Activated CD4-positive, alpha-beta T cell treated with anti-CD3 and anti-CD28 coated beads, Interleukin-2, amount 50 U/mL, for 1 hour (primary cell): Measurements from ENCODE around the gene KCNC1.

Source experiments
- DNase-seq: peaks from one replicate; pipeline ENCODE4 v3.0.0-alpha.2; 2020

KCNC1 gene

DNA sequence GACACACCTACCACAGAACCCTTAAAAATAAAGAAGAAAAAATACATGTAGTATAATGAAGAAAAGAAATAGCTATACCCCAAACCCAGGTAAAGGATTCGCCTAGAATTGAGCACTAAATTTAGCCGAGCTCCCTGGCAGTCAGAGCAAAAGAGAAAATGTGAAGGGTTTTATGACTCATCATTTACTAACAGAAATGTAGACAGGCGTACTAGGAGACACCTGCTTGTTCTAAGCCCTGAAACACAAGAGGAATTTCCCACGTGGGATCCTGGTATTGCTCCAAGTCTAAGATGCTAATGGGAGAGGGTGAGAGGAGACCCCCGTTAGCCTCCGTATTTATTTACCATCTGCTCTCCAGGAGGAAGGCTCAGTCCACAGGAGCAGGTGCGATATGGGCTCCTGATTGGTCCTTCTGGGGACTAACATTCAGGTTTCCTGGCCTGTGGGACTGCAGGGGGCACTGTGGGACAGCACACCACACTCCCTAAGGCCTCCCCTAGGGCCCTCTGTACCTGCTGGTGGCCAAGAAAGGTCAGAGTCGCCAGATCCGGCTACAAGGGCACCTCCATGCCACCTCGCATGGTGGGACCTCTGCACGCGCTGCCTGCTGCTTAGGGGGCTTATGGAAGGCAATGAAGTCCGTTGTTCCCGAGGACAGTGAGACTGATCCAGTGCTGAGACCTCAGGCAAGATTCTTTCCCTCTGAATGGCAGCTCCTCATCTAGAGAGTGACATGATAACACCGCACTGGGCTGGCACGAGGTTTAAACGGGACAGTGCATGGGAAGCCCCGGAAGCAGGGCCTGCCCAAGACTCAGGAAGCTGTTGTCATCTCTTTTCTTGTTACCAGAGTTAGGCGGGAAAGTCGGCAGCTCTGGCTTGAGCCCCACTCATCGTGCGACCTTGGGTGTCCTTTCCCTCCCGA, 25.8 kb downstream of the KCNC1 start:
- no peak for DNase-seq

GRCh38 chr11:17762309-17762974, 27.9 kb downstream of the KCNC1 start:
- no peak for DNase-seq

DNA sequence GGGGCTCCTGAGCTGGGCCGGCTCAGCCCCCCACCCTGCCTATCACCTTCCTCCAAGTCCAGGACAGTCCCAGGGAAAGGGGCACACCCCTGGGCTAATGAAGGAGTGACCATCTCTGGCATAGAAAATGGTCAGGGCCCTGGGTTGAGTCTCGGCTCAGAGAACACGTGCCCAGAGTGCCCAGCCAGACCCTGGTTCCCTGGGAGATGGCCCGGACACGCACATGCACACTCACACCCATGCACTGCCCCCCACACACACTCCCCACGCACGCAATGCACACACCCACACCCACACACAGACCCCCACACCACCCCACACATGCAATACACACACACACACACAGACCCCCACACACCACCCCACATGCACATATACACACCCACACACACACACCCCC, 28.7 kb downstream of the KCNC1 start:
- DNase-seq: no peak

DNA sequence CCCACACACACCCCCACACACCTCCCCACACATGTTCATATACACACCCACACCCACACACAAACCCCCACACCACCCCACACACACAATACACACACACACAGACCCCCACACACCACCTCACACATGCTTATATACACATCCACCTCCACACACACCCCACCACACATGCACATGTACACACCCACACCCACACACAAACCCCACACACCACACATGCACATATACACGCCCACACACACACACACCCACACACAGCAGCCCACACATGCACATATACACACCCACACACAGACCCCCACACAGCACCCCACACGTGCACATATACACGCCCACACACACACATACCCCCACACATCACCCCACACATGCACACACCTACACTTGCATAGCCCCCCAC, 29.1 kb downstream of the KCNC1 start:
- DNase-seq: no peak

GRCh38 chr11:17764446-17765218, 30.1 kb downstream of the KCNC1 start:
- DNase-seq: no peak

- DNase-seq: no peak
Observed at GRCh38 chr11:17765356-17766072, 30.9 kb downstream of the KCNC1 start.

GRCh38 chr11:17766073-17766359, 31.4 kb downstream of the KCNC1 start:
- no peak for DNase-seq

- DNase-seq: no peak
Observed at GRCh38 chr11:17766590-17766989, 32.0 kb downstream of the KCNC1 start.

DNA sequence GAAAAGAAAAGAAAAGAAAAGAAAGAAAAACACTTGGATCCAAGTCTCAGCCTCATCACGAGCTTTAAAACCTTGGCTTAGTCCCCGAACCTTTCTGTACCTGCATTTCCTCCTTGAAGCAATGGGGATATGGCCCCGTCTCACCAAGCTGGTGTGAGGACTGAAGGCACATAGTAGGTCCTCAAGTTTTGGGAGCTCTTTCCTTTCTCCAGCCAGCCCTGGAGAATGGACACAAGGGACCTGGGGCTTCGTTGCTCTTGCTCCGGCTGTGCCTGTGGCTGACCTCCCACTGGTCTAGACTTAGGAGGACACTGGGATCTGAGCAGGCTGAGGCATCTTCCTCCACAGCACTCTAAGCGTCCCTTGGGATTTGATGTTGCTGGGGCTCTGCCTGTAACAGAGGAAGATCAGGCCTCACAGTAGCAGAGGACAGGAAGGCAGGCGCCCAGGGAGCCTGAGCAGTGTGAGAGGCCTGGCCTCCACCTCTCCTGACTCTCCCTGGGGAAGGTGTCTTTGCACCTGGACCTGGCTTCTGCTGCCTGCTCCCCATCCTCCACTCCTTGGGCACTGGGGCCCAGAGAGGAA, 32.8 kb downstream of the KCNC1 start:
- no peak for DNase-seq

GRCh38 chr11:17767914-17768313, 33.3 kb downstream of the KCNC1 start:
- no peak for DNase-seq

DNA sequence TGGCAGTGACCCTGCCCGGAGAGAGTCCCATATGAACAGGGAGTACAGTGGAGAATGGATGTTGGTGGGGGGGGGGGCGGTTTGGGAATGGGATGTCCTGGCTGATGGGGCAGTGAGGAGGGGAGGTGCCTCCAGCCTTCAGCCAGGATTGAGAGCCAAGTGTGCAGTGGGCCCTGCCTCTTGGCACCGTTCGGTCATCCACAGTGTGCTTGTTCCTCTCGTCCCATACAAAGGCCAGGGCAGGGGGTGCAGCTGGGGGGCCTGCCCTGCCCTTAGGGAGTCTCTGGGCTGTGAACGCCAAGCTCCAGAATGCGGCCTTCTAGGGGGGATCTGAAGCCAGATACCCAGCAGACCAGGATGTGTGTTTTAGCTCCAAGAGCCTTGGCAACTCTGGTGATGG, 34.0 kb downstream of the KCNC1 start:
- no peak for DNase-seq

DNA sequence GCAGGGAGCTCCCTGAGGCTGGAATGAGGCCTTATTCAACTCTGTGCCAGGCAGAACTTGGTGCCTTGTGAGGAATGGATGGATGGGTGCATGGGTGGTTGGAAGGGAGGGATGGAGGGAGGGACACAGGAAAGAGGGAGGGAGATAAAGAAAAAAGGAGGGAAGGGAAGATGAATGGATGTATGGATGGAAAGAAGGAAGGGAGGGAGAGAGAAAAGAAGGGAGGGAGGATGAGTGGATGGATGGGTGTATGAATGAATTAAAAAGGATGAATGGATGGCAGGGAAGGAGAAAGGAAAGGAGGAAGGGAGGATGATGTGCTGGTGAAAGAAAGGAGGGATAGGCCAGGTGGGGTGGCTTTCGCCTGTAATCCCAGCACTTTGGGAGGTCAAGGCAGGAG, 34.6 kb downstream of the KCNC1 start:
- no peak for DNase-seq

DNA sequence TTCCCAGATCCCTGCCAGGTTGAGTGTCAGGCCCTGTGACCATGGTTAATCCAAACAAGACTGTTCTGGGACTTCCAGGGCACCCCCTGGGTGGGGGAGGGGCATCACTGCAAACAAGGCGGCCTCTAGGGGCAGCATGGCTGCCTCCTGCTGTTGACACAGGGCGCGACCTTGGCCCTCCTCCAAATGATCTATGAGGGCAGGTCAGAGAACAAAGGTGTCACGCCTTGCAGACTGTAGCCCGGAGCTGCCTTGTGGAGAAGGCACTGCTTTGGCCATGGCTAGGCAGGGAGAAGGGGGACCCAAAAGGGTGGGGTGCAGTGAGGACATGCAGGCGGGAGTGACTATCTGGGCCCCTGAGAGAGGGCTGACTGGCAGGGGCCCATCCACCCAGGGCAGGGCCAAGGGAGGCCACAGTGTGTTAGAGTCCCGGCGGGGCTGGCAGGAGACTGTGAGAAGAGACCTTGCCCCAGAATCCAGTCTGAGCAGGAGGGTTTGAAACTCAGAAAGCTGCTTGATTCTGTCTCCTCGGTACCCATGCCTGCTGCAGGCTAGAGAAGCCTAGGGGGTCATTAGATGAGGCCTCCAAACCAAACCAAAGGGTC, 35.6 kb downstream of the KCNC1 start:
- no peak for DNase-seq

- no peak for DNase-seq
Observed at GRCh38 chr11:17770917-17771316, 36.3 kb downstream of the KCNC1 start.

DNA sequence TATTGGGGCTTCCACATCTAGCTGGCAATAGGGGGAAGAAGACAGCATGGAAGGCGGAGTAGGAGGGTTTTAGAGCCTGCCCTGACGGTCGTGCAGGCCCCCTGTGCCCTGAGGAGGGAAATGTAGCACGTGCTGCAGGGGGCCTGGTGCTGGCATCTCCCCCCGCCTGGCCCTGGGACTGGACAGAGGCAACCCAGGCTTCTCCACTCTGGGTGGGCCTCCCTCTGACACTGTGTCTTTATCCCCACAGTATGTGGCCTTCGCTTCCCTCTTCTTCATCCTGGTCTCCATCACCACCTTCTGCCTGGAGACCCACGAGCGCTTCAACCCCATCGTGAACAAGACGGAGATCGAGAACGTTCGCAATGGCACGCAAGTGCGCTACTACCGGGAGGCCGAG, 36.8 kb downstream of the KCNC1 start:
- DNase-seq: no peak

- no peak for DNase-seq
Observed at GRCh38 chr11:17771841-17772401, 37.3 kb downstream of the KCNC1 start.

DNA sequence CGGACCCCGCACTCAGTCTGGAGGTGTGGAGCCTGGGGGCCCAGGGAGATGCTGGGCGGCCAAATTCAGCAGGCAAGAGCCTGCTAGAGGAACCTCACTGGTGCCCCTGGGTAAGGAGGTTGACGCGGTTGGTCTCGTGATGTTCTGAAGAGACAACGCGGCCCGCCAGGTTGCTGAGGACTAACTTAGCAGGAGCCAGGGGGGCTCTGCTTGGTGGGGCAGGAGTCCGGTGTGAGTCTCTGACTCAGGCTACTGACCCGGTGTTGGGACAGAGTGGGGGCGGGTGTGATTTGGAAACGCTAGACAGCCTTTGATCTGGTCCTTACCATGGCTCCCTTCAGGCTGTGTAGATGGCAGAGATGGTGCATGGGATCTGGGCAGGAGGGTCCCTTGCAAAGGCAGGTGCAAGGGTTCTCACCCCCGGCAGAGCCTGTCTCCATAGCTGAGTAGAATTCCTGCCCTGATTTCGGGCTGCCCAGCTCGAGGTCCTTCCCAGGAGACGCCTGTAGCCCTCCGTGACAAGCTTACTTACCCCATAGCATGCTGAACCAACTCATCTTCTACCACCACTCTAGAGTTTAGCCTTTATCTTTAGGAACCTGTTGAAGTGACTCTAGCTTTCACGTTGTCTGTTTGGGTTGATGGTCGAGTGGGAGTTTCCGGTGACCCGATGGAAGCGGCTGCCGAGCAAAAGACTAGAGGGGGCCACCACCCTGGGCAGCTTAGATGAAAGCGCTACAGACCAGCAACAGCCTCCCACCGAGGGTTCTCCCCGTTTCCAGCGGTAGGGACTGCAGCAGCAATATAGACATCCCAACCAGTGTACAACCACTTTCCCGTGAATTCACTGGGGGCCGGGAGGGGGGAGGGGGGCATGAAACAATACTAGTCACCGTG, 38.4 kb downstream of the KCNC1 start:
- no peak for DNase-seq

GRCh38 chr11:17773674-17774073, 39.1 kb downstream of the KCNC1 start:
- DNase-seq: no peak

DNA sequence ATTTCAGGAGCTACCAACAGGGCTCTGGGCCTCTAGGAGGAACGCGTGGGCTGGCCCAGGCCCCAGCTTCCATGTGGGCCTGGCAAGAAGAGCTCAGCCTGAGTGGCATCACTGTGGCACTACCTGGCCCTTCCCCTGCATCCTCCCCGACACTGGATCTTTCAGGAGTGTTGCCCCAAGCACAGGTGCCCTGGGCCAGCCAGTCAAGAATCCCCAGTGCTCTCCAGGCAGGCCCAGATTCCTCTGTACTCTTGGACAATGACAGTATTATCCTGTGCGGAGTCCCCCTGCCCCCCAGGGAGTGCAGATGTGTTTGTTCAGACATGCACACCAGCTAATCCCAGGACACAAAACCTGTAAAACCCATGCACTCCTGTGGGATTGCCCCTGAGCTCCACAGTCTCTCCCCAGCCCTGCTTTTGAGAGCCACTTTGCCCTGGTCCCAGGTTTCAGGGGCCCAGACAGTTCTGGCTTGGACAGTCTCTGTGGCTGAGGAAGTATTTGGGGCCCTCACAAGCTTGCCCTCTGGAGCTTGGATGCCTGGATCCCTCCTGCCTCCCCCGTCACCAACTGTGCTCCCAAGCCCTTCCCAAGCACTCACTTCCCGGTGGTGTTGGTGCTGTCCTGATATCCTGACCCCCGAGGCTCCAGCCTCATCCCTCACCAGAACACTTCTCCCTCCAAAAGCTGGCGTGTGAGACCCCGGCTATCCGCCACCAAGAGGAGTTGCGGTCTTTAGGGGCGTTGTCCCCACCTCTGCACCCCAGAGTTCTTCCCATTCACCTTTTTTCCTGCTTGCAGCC, 39.9 kb downstream of the KCNC1 start:
- no peak for DNase-seq

GRCh38 chr11:17775035-17775348, 40.4 kb downstream of the KCNC1 start:
- DNase-seq: no peak
